SK-N-SH treated with all-trans-retinoic acid at 6 μM for 48 hours (cell line): Measurements from ENCODE around the gene DPF3.

ENCODE experiments used
- ATAC-seq: fragments of 200-7000 bp; cut with Tn5 transposase; 3 replicates; pipeline ENCODE4 v1.9.1; 2020; ENCODE audit warnings: mild to moderate bottlenecking, moderate library complexity
- ARNTL ChIP-seq: fragments of 450-650 bp; formaldehyde crosslinking; IDR thresholded peaks from 2 replicates; pipeline ENCODE4 v1.5.0; 2020; ENCODE audit warnings: low read depth, mild to moderate bottlenecking, moderate library complexity, borderline replicate concordance
- BACH2 ChIP-seq: fragments of 250-450 bp; sonication (Bioruptor Pico); IDR thresholded peaks from 2 replicates; pipeline ENCODE4 v1.9.0; 2021; ENCODE audit warnings: mild to moderate bottlenecking, borderline replicate concordance
- CREB5 ChIP-seq: fragments of 250-450 bp; sonication (Bioruptor Pico); IDR thresholded peaks from 2 replicates; pipeline ENCODE4 v1.5.1; 2020; ENCODE audit warnings: low read depth, mild to moderate bottlenecking, moderate library complexity
- CSDC2 ChIP-seq: fragments of 250-450 bp; sonication (Bioruptor Pico); IDR thresholded peaks from 2 replicates; pipeline ENCODE4 v1.5.0; 2020; ENCODE audit warnings: mild to moderate bottlenecking, moderate library complexity
- CSRNP3 ChIP-seq: fragments of 250-450 bp; sonication (Bioruptor Pico); IDR thresholded peaks from 2 replicates; pipeline ENCODE4 v1.5.1; 2021; ENCODE audit warnings: mild to moderate bottlenecking, moderate library complexity
- ESRRG ChIP-seq: fragments of 250-450 bp; sonication (Bioruptor Pico); IDR thresholded peaks from 2 replicates; pipeline ENCODE4 v1.6.1; 2021; ENCODE audit warnings: mild to moderate bottlenecking
- GLIS3 ChIP-seq: fragments of 250-450 bp; sonication (Bioruptor Pico); IDR thresholded peaks from 2 replicates; pipeline ENCODE4 v1.5.0; 2020; ENCODE audit warnings: mild to moderate bottlenecking, moderate library complexity
- ISL1 ChIP-seq: fragments of 250-450 bp; sonication (Bioruptor Pico); IDR thresholded peaks from 2 replicates; pipeline ENCODE4 v2.1.2; 2022; ENCODE audit warnings: mild to moderate bottlenecking, moderate library complexity
- OSR1 ChIP-seq: fragments of 250-450 bp; sonication (Bioruptor Pico); IDR thresholded peaks from 2 replicates; pipeline ENCODE4 v1.8.0; 2022; ENCODE audit warnings: moderate library complexity, mild to moderate bottlenecking, inconsistent platforms
- PATZ1 ChIP-seq: fragments of 250-450 bp; sonication (Bioruptor Pico); IDR thresholded peaks from 2 replicates; pipeline ENCODE4 v1.8.0; 2020; ENCODE audit warnings: mild to moderate bottlenecking, moderate library complexity, borderline replicate concordance
- PPARA ChIP-seq: fragments of 250-450 bp; sonication (Bioruptor Pico); IDR thresholded peaks from 2 replicates; pipeline ENCODE4 v1.5.0; 2020; ENCODE audit warnings: mild to moderate bottlenecking, borderline replicate concordance
- RARB ChIP-seq: fragments of 250-450 bp; sonication (Bioruptor Pico); IDR thresholded peaks from 2 replicates; pipeline ENCODE4 v1.8.0; 2021; ENCODE audit warnings: mild to moderate bottlenecking, moderate library complexity
- SNAI2 ChIP-seq: fragments of 250-450 bp; sonication (Bioruptor Pico); IDR thresholded peaks from 2 replicates; pipeline ENCODE4 v1.5.0; 2020; ENCODE audit warnings: mild to moderate bottlenecking, moderate library complexity
- TCF4 ChIP-seq: fragments of 250-450 bp; sonication (Bioruptor Pico); IDR thresholded peaks from 2 replicates; pipeline ENCODE4 v1.8.0; 2021; ENCODE audit warnings: mild to moderate bottlenecking, moderate library complexity, borderline replicate concordance
- TOX ChIP-seq: fragments of 250-450 bp; sonication (Bioruptor Pico); IDR thresholded peaks from 2 replicates; pipeline ENCODE4 v1.8.0; 2021; ENCODE audit warnings: mild to moderate bottlenecking, moderate library complexity, borderline replicate concordance
- ZC3H10 ChIP-seq: fragments of 250-450 bp; sonication (Bioruptor Pico); IDR thresholded peaks from 2 replicates; pipeline ENCODE4 v1.5.1; 2021; ENCODE audit warnings: mild to moderate bottlenecking, moderate library complexity
- ZFP3 ChIP-seq: fragments of 250-450 bp; sonication (Bioruptor Pico); IDR thresholded peaks from 2 replicates; pipeline ENCODE4 v1.5.0; 2020; ENCODE audit warnings: mild to moderate bottlenecking, moderate library complexity
- ZFP30 ChIP-seq: fragments of 450-650 bp; formaldehyde crosslinking; IDR thresholded peaks from 2 replicates; pipeline ENCODE4 v1.5.0; 2022; ENCODE audit warnings: mild to moderate bottlenecking, moderate library complexity
- ZNF565 ChIP-seq: fragments of 450-650 bp; formaldehyde crosslinking; conservative IDR thresholded peaks from 2 replicates; pipeline ENCODE4 v1.5.0; 2020; ENCODE audit warnings: low read depth, mild to moderate bottlenecking, moderate library complexity
- ZNF70 ChIP-seq: fragments of 450-650 bp; formaldehyde crosslinking; IDR thresholded peaks from 2 replicates; pipeline ENCODE4 v1.5.0; 2020; ENCODE audit warnings: mild to moderate bottlenecking, moderate library complexity
- ZNF8 ChIP-seq: fragments of 450-650 bp; formaldehyde crosslinking; IDR thresholded peaks from 2 replicates; pipeline ENCODE4 v1.5.0; 2020; ENCODE audit warnings: mild to moderate bottlenecking, moderate library complexity
- TF ChIP-seq, protein P1 (sequence below): fragments of 250-450 bp; sonication (Bioruptor Pico); IDR thresholded peaks from 2 replicates; pipeline ENCODE4 v1.8.0; 2021; ENCODE audit warnings: low read depth, mild to moderate bottlenecking, moderate library complexity, borderline replicate concordance

Gene DPF3

DNA sequence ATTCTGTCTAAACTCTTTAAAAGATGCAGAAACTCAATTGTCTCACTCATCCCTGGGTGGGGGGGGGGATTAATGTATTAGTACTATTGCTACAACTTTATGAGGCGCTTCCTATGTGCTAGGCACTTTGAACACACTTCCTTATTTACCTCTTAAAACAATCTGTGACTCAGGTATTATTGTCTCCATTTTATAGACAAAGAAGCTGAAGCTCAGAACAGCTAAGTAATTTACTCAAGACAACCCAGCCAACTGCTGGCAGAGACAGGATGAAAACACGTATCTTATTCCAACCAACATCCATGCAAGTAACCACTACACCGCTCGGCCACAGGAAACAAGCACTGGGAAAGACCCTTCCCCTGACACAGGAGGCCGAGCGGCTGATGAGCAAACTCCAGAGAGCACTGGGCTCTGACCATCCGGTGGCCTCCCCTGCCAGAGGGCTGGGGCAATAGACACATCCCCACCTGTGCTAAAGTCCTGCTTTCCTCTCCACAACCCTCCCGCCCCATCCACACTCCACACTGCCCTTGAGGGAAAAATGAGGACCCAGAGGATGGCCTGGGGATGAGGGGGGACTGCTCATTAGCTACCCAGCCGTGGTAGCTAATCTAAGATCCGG, 244.2 kb downstream of the DPF3 start:
- TF ChIP-seq TCF4 (CRISPR knock-in tag) (no peak), CSRNP3 (CRISPR knock-in tag) (no peak), CSDC2 (CRISPR knock-in tag) (no peak), ZFP3 (CRISPR knock-in tag) (no peak), ZC3H10 (CRISPR knock-in tag) (no peak), ZNF565 (CRISPR knock-in tag) (no peak), ISL1 (CRISPR knock-in tag) (no peak), TOX (CRISPR knock-in tag) (no peak)
- ATAC-seq = no peak

- TF ChIP-seq ESRRG (CRISPR knock-in tag) = no peak
- no peak for ATAC-seq
Measured at GRCh38 chr14:72647782-72648181, 246.1 kb downstream of the DPF3 start.

DNA sequence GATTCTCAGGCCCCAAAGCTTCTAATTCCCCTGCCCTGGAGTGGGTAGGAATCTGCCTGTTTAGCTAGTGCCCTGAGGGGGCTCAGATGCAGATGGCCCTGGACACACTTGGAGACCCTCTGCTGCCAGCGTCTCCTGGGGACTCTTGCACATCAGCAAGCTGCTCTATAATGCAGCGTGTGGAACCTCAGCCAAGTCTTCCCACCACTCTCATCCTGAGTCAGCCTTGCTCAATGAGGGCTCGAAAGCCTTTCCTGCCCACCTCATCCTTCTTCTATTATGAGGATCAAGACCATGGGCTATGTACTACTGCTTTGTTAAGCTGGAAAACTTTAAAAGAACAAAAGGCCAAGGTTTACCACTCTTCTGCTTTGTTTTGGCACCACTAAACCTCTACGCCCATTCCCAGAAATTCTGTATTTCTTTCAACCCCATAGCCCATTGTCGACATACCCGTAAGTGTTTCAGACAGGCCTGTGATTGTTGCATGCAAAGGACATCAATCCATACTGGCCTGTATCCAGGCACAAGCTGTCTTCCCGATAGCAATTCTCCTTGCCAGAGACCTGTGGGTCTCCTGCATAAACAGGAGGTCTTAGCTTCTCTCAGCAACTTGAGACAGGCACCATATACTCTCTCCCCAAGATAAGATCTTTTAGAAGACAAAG, 246.9 kb downstream of the DPF3 start:
- ATAC-seq = no peak
- TF ChIP-seq BACH2 (no peak), SNAI2 (no peak), ZNF565 (CRISPR knock-in tag) (no peak), ZNF70 (CRISPR knock-in tag) (no peak), ARNTL (CRISPR knock-in tag) (no peak), ZFP30 (CRISPR knock-in tag) (no peak), ZNF8 (CRISPR knock-in tag) (no peak), CSRNP3 (CRISPR knock-in tag) (no peak), OSR1 (no peak), ZC3H10 (CRISPR knock-in tag) (no peak), GLIS3 (CRISPR knock-in tag) (no peak), TCF4 (CRISPR knock-in tag) (no peak), ISL1 (CRISPR knock-in tag) (no peak), CSDC2 (CRISPR knock-in tag) (no peak), PPARA (CRISPR knock-in tag) (no peak), RARB (CRISPR knock-in tag) (no peak), TOX (CRISPR knock-in tag) (no peak), ZFP3 (CRISPR knock-in tag) (no peak), ESRRG (CRISPR knock-in tag) (no peak)
- TF ChIP-seq, protein P1, sequence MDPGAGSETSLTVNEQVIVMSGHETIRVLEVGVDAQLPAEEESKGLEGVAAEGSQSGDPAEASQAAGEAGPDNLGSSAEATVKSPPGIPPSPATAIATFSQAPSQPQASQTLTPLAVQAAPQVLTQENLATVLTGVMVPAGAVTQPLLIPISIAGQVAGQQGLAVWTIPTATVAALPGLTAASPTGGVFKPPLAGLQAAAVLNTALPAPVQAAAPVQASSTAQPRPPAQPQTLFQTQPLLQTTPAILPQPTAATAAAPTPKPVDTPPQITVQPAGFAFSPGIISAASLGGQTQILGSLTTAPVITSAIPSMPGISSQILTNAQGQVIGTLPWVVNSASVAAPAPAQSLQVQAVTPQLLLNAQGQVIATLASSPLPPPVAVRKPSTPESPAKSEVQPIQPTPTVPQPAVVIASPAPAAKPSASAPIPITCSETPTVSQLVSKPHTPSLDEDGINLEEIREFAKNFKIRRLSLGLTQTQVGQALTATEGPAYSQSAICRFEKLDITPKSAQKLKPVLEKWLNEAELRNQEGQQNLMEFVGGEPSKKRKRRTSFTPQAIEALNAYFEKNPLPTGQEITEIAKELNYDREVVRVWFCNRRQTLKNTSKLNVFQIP (CRISPR knock-in tag) = no peak

- TF ChIP-seq CREB5 (no peak), ESRRG (CRISPR knock-in tag) (no peak), ARNTL (CRISPR knock-in tag) (no peak), GLIS3 (CRISPR knock-in tag) (no peak), ZNF565 (CRISPR knock-in tag) (no peak), OSR1 (no peak), ZC3H10 (CRISPR knock-in tag) (no peak), TOX (CRISPR knock-in tag) (no peak), BACH2 (no peak), CSDC2 (CRISPR knock-in tag) (no peak), ZNF70 (CRISPR knock-in tag) (no peak), TCF4 (CRISPR knock-in tag) (no peak), RARB (CRISPR knock-in tag) (no peak), PPARA (CRISPR knock-in tag) (no peak), CSRNP3 (CRISPR knock-in tag) (no peak), ZNF8 (CRISPR knock-in tag) (no peak), ZFP30 (CRISPR knock-in tag) (no peak), PATZ1 (CRISPR knock-in tag) (no peak), ZFP3 (CRISPR knock-in tag) (no peak)
- ATAC-seq = no peak
Measured at GRCh38 chr14:72645706-72646105, 248.2 kb downstream of the DPF3 start.
